GM23338 (cell line): ENCODE measurements around the gene EPHX1. TPM values are rescaled to one million over a fixed set of nuclear protein-coding genes. Genes with fewer than 3 reads are reported as not detected.

Source experiments
- ATAC-seq: fragments of 200-7000 bp; cut with Tn5 transposase; 3 replicates; pipeline ENCODE4 v1.9.1; 2020
- DNase-seq: peaks from one replicate; pipeline ENCODE4 v3.0.0-alpha.2; 2015; ENCODE audit warnings: low spot score
- H2AFZ ChIP-seq: fragments of 200-600 bp; sonication (generic); 2 replicates; pipeline ENCODE4 v1.8.0; 2016; ENCODE audit warnings: antibody characterized with exemption, mild to moderate bottlenecking, moderate library complexity
- H3F3A ChIP-seq: fragments of 200-600 bp; sonication (generic); replicated peaks from 2 replicates; pipeline ENCODE4 v1.8.0; 2017; ENCODE audit warnings: antibody characterized with exemption, mixed run types, low read depth
- H3K27ac ChIP-seq: fragments of 200-600 bp; sonication (generic); 2 replicates; pipeline ENCODE4 v1.6.1; 2016; ENCODE audit warnings: low read depth
- H3K27me3 ChIP-seq: fragments of 200-600 bp; sonication (generic); 2 replicates; pipeline ENCODE4 v1.8.0; 2016; ENCODE audit warnings: mild to moderate bottlenecking, mixed run types, moderate library complexity; ENCODE audit not compliant: insufficient read depth
- H3K36me3 ChIP-seq: fragments of 200-600 bp; sonication (generic); 2 replicates; pipeline ENCODE4 v1.8.0; 2016; ENCODE audit warnings: mild to moderate bottlenecking; ENCODE audit not compliant: insufficient read depth
- H3K4me1 ChIP-seq: fragments of 200-600 bp; sonication (generic); 2 replicates; pipeline ENCODE4 v1.8.0; 2016; ENCODE audit warnings: mild to moderate bottlenecking, moderate library complexity; ENCODE audit not compliant: insufficient read depth
- H3K4me2 ChIP-seq: fragments of 200-600 bp; sonication (generic); 2 replicates; pipeline ENCODE4 v1.7.1; 2017; ENCODE audit warnings: mixed run types
- H3K4me3 ChIP-seq: fragments of 200-600 bp; sonication (generic); 2 replicates; pipeline ENCODE4 v1.6.1; 2016; ENCODE audit warnings: mixed run types
- H3K79me2 ChIP-seq: fragments of 200-600 bp; sonication (generic); replicated peaks from 2 replicates; pipeline ENCODE4 v1.8.0; 2017; ENCODE audit warnings: mild to moderate bottlenecking; ENCODE audit not compliant: insufficient read depth
- H3K9me2 ChIP-seq: fragments of 200-600 bp; sonication (generic); 2 replicates; pipeline ENCODE4 v1.8.0; 2017; ENCODE audit not compliant: insufficient read depth
- H4K20me1 ChIP-seq: fragments of 200-600 bp; sonication (generic); replicated peaks from 2 replicates; pipeline ENCODE4 v1.8.0; 2017; ENCODE audit warnings: mild to moderate bottlenecking; ENCODE audit not compliant: insufficient read depth
- H3K27ac Mint-ChIP-seq: 2 replicates; pipeline ENCODE4 v1.8.0; 2020; ENCODE audit warnings: inconsistent platforms, mild to moderate bottlenecking, moderate library complexity, mixed read lengths
- H3K27me3 Mint-ChIP-seq: 3 replicates; pipeline ENCODE4 v1.8.0; 2022; ENCODE audit warnings: low read depth, mild to moderate bottlenecking, moderate library complexity, mixed read lengths, inconsistent platforms; ENCODE audit not compliant: insufficient read depth, poor library complexity
- H3K36me3 Mint-ChIP-seq: 3 replicates; pipeline ENCODE4 v1.8.0; 2021; ENCODE audit warnings: low read depth, mild to moderate bottlenecking, inconsistent platforms, moderate library complexity, mixed read lengths
- H3K4me1 Mint-ChIP-seq: 3 replicates; pipeline ENCODE4 v1.8.0; 2020; ENCODE audit warnings: mild to moderate bottlenecking, inconsistent platforms, mixed read lengths
- H3K4me3 Mint-ChIP-seq: 3 replicates; pipeline ENCODE4 v1.8.0; 2021; ENCODE audit warnings: moderate library complexity, mild to moderate bottlenecking, inconsistent platforms, mixed read lengths
- H3K9me3 Mint-ChIP-seq: 3 replicates; pipeline ENCODE4 v1.8.0; 2020; ENCODE audit warnings: moderate library complexity, mild to moderate bottlenecking, inconsistent platforms, mixed read lengths
- JUNB ChIP-seq: IDR thresholded peaks from one replicate; pipeline ENCODE4 v1.6.1; 2016; ENCODE audit warnings: antibody characterized with exemption; ENCODE audit not compliant: unreplicated experiment
- REST ChIP-seq: IDR thresholded peaks from one replicate; pipeline ENCODE4 v1.6.1; 2018; ENCODE audit warnings: antibody characterized with exemption; ENCODE audit not compliant: unreplicated experiment
- STAT1 ChIP-seq: IDR thresholded peaks from one replicate; pipeline ENCODE4 v1.6.1; 2016; ENCODE audit warnings: antibody characterized with exemption; ENCODE audit not compliant: unreplicated experiment
- ZNF462 ChIP-seq: fragments of 250-450 bp; sonication (Bioruptor Pico); IDR thresholded peaks from 2 replicates; pipeline ENCODE4 v1.5.0; 2020; ENCODE audit warnings: mild to moderate bottlenecking, moderate library complexity
- polyA plus RNA-seq: library from polyadenylated mRNA; unstranded; fragments of >200 nt; fragmentation: Nextera tagmentation; extraction: Ambion mirVana; gene quantifications from 2 replicates; pipeline ENCODE4 v1.2.1, GENCODE V29; 2016
- total RNA-seq: library from RNA; depleted of rRNA; stranded (reverse); fragments of >200 nt; shearing (Covaris generic); gene quantifications from 2 replicates; pipeline ENCODE4 v1.2.3, GENCODE V29; 2014

The EPHX1 gene
- total and polyA plus RNA-seq, 2 experiments from 2014 or later, result 15.3 to 46.5 TPM

GRCh38 chr1:225768662-225769426 lies 41.1 kb upstream of the EPHX1 start (continued):
- TF ChIP-seq ZNF462 (CRISPR knock-in tag) (no peak), STAT1 (no peak)

- no peak overlapping the region; the same call in 2 of the 3 replicates for H3K4me3 Mint-ChIP-seq
- H3K4me2 ChIP-seq, result no peak overlapping the region
- no peaks in the 10 kb centered on the region for H3K36me3 Mint-ChIP-seq
- H3K27me3 Mint-ChIP-seq, result peaks cover 12% of the 10 kb centered on the region
- no peaks in the 10 kb centered on the region for H4K20me1 ChIP-seq
- no peaks in the 10 kb centered on the region for H3K27me3 ChIP-seq
- peaks cover 40% of the 10 kb centered on the region for H3K4me1 ChIP-seq
- no peak overlapping the region for H3K27ac Mint-ChIP-seq
- ATAC-seq, result no peak
- DNase-seq, result no peak
- H3K36me3 ChIP-seq, result no peaks in the 10 kb centered on the region
- H3K4me1 Mint-ChIP-seq, result peaks cover 54% of the 10 kb centered on the region
- no peaks in the 10 kb centered on the region for H3K9me3 Mint-ChIP-seq
- peaks cover 3% of the 10 kb centered on the region; the same call in 1 of the 2 replicates for H3F3A ChIP-seq
- H3K79me2 ChIP-seq, result no peaks in the 10 kb centered on the region
- no peak overlapping the region for H2AFZ ChIP-seq
- H3K27ac ChIP-seq, result no peak overlapping the region
- H3K9me2 ChIP-seq, result no peaks in the 10 kb centered on the region
- no peak overlapping the region for H3K4me3 ChIP-seq
- TF ChIP-seq JUNB, result no peak
- no peak for TF ChIP-seq STAT1
- TF ChIP-seq ZNF462 (CRISPR knock-in tag), result no peak
- TF ChIP-seq REST, result no peak
These were observed 40.2 kb upstream of the EPHX1 start for GRCh38 chr1:225769687-225770086.
